IPS-18a (cell line): ENCODE measurements around the gene AOPEP.
"Not testable (repeated sequence)": the region's sequence is repeated elsewhere in the genome, so short reads cannot be mapped to it uniquely, and the experiment has no call there.

Experiments
- H3K27ac ChIP-seq: one replicate; pipeline ENCODE4 v1.5.1; 2013; ENCODE audit warnings: low read length
- H3K27me3 ChIP-seq: one replicate; pipeline ENCODE4 v1.6.1; 2013; ENCODE audit warnings: mild to moderate bottlenecking, low read length; ENCODE audit not compliant: control insufficient read depth, insufficient read depth
- H3K36me3 ChIP-seq: one replicate; pipeline ENCODE4 v1.6.1; 2013; ENCODE audit warnings: low read depth, low read length; ENCODE audit not compliant: control insufficient read depth
- H3K4me1 ChIP-seq: one replicate; pipeline ENCODE4 v1.6.1; 2013; ENCODE audit warnings: low read depth, low read length; ENCODE audit not compliant: control insufficient read depth
- H3K4me3 ChIP-seq: one replicate; pipeline ENCODE4 v1.5.1; 2013; ENCODE audit warnings: low read length
- H3K9ac ChIP-seq: one replicate; pipeline ENCODE4 v1.6.1; 2013; ENCODE audit warnings: mild to moderate bottlenecking, low read length, moderate library complexity
- H3K9me3 ChIP-seq: one replicate; pipeline ENCODE4 v1.6.1; 2013; ENCODE audit warnings: low read depth, low read length; ENCODE audit not compliant: control insufficient read depth

AOPEP gene

DNA sequence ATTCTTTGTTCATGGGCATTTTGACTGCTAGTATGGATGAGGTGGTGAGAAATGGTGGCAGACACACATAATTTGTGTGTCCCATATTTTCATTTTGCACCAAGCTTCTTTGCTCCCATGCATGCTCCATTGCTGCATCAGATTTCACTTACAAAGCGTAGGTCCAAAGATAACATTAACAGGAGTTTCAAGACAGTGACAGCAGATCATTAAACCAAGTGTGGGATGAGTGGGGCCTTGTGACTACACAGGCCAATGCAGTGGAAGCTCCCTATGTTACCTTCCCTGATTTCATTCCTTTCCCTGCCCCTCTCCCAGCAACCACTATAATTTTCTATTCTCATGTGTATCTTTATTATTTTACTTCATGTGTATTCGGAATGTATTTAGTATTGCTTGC lies 142.0 kb downstream of the AOPEP start:
- peaks cover 18% of the 10 kb centered on the region for H3K4me1 ChIP-seq
- H3K36me3 ChIP-seq: no peaks in the 10 kb centered on the region
- no peaks in the 10 kb centered on the region for H3K9me3 ChIP-seq
- H3K9ac ChIP-seq: no peak overlapping the region
- H3K27ac ChIP-seq: no peak overlapping the region
- H3K27me3 ChIP-seq: no peaks in the 10 kb centered on the region
- H3K4me3 ChIP-seq: no peak overlapping the region

DNA sequence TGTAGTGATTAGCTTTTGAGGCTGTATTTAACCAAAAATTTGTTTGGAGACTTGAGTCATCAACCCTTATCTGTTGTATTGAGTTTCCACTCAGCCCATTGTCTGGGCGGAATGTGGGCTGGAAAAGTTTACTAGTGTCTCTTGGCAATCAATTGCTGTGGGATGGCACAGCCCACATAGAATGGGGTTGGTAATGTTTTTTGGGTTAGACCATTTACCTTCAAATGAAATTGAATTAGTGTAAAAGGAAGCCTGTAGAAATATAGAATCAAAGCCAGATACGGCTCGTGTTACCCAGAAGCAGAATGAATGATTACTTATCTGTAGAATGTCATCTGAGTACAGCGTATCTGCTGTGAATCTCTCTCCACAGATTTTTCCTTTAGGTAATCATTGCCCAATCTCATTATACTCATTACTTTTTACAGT lies 142.9 kb downstream of the AOPEP start:
- Histone ChIP-seq H3K9me3 (no peaks in the 10 kb centered on the region), H3K4me3 (no peak overlapping the region), H3K4me1 (peaks cover 18% of the 10 kb centered on the region), H3K27me3 (no peaks in the 10 kb centered on the region), H3K27ac (no peak overlapping the region), H3K36me3 (no peaks in the 10 kb centered on the region), H3K9ac (no peak overlapping the region)

DNA sequence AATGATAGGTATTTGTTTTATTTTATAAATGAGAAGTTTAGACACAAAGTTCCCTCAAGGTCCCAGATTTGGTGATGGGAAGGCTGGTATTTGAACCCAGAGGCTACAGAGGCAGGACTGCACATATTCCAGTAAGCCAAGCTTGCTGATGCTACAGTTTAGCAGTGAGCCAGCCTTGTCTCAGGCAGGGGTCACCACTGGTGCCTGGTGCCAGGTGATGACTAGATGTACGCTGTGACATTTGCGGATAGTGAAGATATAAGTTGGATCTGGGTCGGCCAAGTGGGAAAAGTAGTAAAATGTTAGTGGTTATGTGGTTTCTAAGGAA lies 143.9 kb downstream of the AOPEP start:
- Histone ChIP-seq H3K27ac (no peak overlapping the region), H3K27me3 (no peaks in the 10 kb centered on the region), H3K4me1 (peaks cover 14% of the 10 kb centered on the region), H3K4me3 (no peak overlapping the region), H3K9ac (no peak overlapping the region), H3K9me3 (no peaks in the 10 kb centered on the region), H3K36me3 (no peaks in the 10 kb centered on the region)

DNA sequence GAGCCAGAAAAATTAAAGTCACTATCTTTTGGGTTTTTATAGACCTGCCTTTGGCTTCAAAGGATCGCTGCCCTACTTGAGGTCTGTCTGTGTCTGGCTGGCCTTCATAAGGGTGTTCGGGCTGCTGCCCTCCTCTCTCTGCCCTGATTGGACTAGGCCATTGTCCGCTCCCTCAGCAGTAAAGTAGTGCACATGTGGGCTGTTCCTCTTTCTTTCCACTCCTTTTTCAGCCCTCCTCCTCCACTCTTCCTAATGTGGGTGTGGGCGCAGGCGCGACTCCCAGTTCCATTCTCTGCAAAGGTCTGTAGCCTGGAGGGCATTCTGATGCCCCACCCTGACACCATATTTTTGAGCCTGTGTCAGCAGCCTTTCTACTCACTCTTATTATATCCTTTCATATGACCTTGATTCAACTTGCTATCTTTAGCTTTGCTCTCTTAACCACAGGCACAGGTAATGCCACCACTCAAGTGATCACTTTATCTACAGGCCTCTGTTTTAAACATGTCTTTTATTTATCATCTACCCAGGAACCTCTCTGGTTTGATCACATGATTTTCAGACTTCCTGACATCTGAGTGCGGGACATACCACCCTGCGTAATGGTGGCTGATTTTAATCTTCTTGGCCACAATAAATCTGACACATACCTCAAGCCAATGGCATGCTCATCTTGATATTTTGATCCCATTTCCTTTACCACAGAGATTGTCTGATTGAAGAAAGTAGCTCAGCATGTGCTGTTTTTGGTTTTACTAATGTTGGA lies 144.5 kb downstream of the AOPEP start:
- H3K27ac ChIP-seq: no peak overlapping the region
- H3K36me3 ChIP-seq: no peaks in the 10 kb centered on the region
- no peaks in the 10 kb centered on the region for H3K9me3 ChIP-seq
- no peak overlapping the region for H3K9ac ChIP-seq
- H3K4me1 ChIP-seq: peaks cover 12% of the 10 kb centered on the region
- H3K4me3 ChIP-seq: no peak overlapping the region
- no peaks in the 10 kb centered on the region for H3K27me3 ChIP-seq

DNA sequence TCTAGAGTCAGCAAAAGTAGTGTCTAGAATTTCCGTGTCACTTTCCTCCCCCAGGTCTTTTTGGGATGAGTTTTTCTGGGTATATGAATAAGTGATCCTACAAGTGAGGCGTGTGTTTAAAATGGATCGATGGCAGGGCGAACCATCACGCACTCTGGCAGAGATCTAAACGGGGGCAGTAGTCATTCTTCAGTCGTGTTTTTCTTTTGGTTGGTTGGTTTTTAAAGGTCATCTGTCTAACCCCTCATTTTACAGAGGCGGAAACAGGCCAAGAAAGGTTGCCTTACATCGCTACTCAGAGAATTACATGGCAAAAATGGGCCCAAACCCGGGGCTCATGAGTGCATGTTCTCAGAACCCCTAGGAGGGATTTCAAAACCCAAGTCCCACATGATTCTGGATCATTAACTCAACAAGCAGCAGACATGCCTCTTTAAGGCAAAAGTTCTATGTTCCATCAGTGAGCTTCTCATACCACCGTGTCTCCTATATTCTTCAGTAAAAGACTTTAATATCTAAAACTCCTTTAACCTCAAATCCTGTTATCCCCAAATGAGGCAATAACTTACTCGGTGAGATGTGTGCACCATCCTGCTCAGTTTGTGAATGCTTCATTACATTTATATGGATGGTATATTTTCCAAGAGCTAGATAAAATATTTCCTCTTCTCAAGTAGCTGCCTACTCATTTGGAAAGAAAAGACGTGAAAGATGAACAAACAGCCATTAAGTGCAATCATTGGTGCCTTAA lies 145.8 kb downstream of the AOPEP start:
- Histone ChIP-seq H3K27ac (no peak overlapping the region), H3K9ac (no peak overlapping the region), H3K4me3 (no peak overlapping the region), H3K27me3 (no peaks in the 10 kb centered on the region), H3K4me1 (peaks cover 6% of the 10 kb centered on the region), H3K36me3 (no peaks in the 10 kb centered on the region), H3K9me3 (no peaks in the 10 kb centered on the region)

DNA sequence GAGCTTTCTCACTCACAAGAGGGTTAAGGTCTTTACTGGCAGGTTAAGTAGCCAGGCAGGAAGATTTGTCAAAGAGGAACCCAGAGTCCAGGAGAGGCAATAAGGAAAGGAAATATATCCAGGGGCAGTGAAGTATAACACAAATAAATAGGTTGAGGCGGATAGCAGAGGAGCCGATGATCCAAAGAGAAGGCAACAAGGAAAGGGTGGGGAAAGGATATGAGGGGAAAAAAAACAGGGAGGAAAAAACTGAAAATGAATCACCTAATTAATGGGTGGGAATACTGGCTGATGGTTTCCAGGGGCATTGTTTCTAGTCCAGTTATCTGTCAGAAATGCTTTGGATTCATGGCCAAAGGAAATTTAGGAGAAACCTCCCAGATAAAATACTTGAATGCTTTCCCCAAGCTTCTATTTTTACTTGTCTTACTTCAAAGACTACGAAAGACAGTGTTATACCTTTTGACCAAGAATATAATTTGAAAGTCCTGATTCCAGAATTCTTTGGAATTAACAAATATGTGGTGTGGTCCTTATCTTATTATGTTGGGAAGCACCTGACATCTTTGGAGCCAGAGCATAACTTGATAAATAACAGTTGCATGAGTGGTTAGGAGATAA lies 146.5 kb downstream of the AOPEP start:
- no peak overlapping the region for H3K4me3 ChIP-seq
- no peaks in the 10 kb centered on the region for H3K36me3 ChIP-seq
- H3K4me1 ChIP-seq: peaks cover 6% of the 10 kb centered on the region
- H3K9ac ChIP-seq: no peak overlapping the region
- no peaks in the 10 kb centered on the region for H3K27me3 ChIP-seq
- no peaks in the 10 kb centered on the region for H3K9me3 ChIP-seq
- H3K27ac ChIP-seq: no peak overlapping the region

DNA sequence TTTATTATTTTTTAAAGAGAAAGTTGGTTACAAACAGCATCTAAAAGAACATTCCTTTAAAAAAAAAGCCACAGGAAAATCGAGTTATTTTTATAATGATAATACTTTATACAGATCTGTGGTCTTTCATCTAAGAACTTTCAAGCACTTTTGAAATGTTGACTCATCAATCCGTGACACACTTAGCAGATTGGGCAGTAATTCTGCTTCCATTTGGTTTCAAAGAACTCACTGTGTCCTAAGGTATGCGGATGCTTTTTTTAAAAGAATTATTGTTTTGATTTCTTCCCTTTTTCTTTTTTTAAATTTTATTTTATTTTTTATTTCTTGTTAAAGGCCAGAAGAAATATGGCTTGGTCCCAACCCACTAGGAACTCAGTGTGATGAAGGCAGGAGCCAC lies 147.8 kb downstream of the AOPEP start:
- no peaks in the 10 kb centered on the region for H3K36me3 ChIP-seq
- H3K27me3 ChIP-seq: no peaks in the 10 kb centered on the region
- H3K4me3 ChIP-seq: no peak overlapping the region
- H3K4me1 ChIP-seq: peaks cover 6% of the 10 kb centered on the region
- H3K27ac ChIP-seq: no peak overlapping the region
- no peak overlapping the region for H3K9ac ChIP-seq
- no peaks in the 10 kb centered on the region for H3K9me3 ChIP-seq

DNA sequence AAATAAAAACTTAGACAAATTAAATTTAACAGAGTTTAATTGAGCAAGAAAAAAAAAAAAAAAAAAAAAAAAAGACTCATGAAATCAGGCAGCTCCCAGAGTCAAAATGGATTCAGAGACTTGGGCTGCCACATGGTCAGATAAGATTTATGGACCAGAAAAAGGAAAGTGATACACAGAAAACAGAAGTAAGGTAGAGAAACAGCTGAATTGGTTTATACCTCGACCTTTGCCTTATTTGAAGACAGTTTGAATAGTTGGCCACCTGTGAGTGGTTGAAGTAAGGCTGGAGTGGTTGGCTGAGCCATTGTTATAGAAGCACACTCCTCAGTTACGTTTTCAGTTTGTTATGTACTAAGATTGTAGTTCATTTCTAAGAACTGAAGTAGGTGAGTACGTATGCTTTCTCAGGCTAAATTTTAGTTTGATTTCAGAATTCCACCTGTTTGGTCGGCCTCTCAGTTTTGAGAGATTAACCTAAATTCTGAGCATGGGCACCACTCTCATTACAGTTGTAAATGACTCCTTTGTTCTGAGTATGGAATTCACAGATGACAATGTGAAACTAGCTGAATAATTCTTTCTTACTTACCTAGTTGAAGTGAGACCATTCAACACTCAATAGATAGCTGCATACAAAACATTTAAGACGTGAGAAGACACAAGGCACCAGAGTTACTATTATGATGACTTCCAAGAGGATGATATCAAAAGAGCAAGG lies 149.0 kb downstream of the AOPEP start:
- peaks cover 6% of the 10 kb centered on the region for H3K4me1 ChIP-seq
- no peak overlapping the region for H3K9ac ChIP-seq
- no peaks in the 10 kb centered on the region for H3K9me3 ChIP-seq
- no peaks in the 10 kb centered on the region for H3K36me3 ChIP-seq
- no peak overlapping the region for H3K27ac ChIP-seq
- H3K4me3 ChIP-seq: no peak overlapping the region
- H3K27me3 ChIP-seq: no peaks in the 10 kb centered on the region

DNA sequence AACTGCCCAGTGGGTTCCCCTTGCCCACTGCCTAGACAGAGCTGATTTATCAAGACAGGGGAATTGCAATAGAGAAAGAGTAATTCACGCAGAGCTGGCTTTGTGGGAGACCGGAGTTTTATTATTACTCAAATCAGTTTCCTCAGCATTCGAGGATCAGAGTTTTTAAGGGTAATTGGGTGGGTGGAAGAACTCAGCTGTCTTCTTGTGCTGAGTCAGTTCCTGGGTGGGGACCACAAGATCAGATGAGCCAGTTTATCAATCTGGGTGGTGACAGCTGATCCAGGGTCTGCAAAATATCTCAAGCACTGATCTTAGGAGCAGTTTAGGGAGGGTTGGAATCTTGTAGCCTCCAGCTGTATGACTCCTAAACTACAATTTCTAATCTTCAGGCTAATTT lies 152.3 kb downstream of the AOPEP start:
- H3K9me3 ChIP-seq, H3K4me3 ChIP-seq, H3K4me1 ChIP-seq, H3K36me3 ChIP-seq, H3K27ac ChIP-seq, H3K27me3 ChIP-seq, H3K9ac ChIP-seq: not testable (repeated sequence)

DNA sequence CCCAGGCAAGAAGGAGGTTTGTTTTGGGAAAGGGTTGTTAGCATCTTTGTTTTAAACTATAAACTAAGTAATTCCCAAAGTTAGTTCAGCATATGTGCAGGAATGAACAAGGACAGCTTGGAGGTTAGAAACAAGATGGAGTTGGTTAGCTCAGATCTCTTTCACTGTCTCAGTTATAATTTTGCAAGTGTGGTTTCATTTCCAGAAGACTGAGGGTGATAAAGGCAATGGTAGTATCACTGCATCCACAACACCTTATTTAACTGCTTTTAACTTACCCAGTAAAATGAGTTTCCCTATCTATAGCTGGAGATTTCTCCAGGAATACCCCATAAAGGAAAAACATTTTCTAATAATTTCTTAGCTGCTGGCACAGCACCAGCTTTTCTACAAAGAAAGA lies 152.7 kb downstream of the AOPEP start:
- no peaks in the 10 kb centered on the region for H3K36me3 ChIP-seq
- H3K27me3 ChIP-seq: no peaks in the 10 kb centered on the region
- H3K4me1 ChIP-seq: peaks cover 6% of the 10 kb centered on the region
- no peaks in the 10 kb centered on the region for H3K9me3 ChIP-seq
- H3K27ac ChIP-seq: no peak overlapping the region
- no peak overlapping the region for H3K4me3 ChIP-seq
- no peak overlapping the region for H3K9ac ChIP-seq

DNA sequence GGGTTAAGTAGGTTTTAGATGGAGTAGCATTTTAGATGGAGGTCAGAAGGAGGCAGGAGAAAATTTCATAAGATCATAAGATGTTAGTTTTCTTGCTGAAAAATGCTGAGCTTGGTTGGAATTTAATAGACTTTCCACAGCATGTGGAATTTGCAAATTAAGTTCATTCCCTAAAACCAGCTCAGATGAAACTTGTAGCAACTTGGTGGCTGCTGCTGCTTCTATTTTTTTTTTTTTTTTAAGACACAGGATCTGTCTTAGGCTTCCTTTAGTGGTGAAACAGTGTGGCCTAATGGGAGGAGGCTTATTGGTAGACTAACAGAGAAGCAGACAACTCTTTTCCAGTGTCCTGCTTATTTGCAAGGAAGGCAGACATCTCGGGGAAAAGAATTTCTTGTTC lies 154.5 kb downstream of the AOPEP start:
- Histone ChIP-seq H3K27me3 (no peaks in the 10 kb centered on the region), H3K27ac (no peak overlapping the region), H3K9me3 (no peaks in the 10 kb centered on the region), H3K36me3 (no peaks in the 10 kb centered on the region), H3K4me3 (no peak overlapping the region), H3K9ac (no peak overlapping the region), H3K4me1 (no peaks in the 10 kb centered on the region)
